NCI-H2171 treated with DMSO at 0.1 percent for 48 hours (cell line): ENCODE results near the gene NEURL2.
A peak's percentile ranks its signal among the peaks of the same experiment; 100 is the strongest.
"Not testable (repeated sequence)": the region's sequence is repeated elsewhere in the genome, so short reads cannot be mapped to it uniquely, and the experiment has no call there.

ENCODE experiments used
- DNase-seq: peaks from one replicate; lab custom pipeline; 2025; lab: John Stamatoyannopoulos, UW

The NEURL2 gene

GRCh38 chr20:45890985-45891983 lies at the start of gene NEURL2, which contains the start of gene CTSA:
Gene NEURL2, minus strand, starts transcription at chr20:45891208. Its CDS starts 217 bp downstream, at chr20:45890991.
Gene CTSA, plus strand, starts transcription at chr20:45891335. Its CDS starts 234 bp downstream, at chr20:45891569.
- peak; percentile 88 for DNase-seq

- no peak for DNase-seq
Observed at GRCh38 chr20:45940469-45940868, 49.5 kb upstream of the NEURL2 start.

- DNase-seq: no peak
Observed at GRCh38 chr20:45940053-45940452, 49.0 kb upstream of the NEURL2 start.

GRCh38 chr20:45938727-45939438 lies 47.9 kb upstream of the NEURL2 start:
- DNase-seq: no peak

- no peak for DNase-seq
Observed at GRCh38 chr20:45937765-45938164, 46.8 kb upstream of the NEURL2 start.

- DNase-seq: peak; percentile 65
Observed at GRCh38 chr20:45935416-45936046, 44.5 kb upstream of the NEURL2 start.

GRCh38 chr20:45934586-45935415 lies 43.8 kb upstream of the NEURL2 start, which contains the start of gene PCIF1:
Gene PCIF1, plus strand, starts transcription at chr20:45934683. Its CDS starts 4,317 bp downstream, at chr20:45939000.
- DNase-seq: peak; percentile 98

GRCh38 chr20:45934046-45934585 lies 43.1 kb upstream of the NEURL2 start:
- peak; percentile 92 for DNase-seq

- peak; percentile 89 for DNase-seq
Observed at GRCh38 chr20:45933266-45934045, 42.4 kb upstream of the NEURL2 start.

- DNase-seq: not testable (repeated sequence)
Observed at GRCh38 chr20:45931680-45932079, 40.7 kb upstream of the NEURL2 start.

GRCh38 chr20:45927071-45927878 lies 36.3 kb upstream of the NEURL2 start:
- no peak for DNase-seq

- DNase-seq: no peak
Observed at GRCh38 chr20:45926731-45927070, 35.7 kb upstream of the NEURL2 start.

- no peak for DNase-seq
Observed at GRCh38 chr20:45925821-45926506, 35.0 kb upstream of the NEURL2 start.

GRCh38 chr20:45924391-45925261 lies 33.6 kb upstream of the NEURL2 start:
- peak; percentile 20 for DNase-seq

- no peak for DNase-seq
Observed at GRCh38 chr20:45921337-45922189, 30.6 kb upstream of the NEURL2 start.

- no peak for DNase-seq
Observed at GRCh38 chr20:45920462-45921336, 29.7 kb upstream of the NEURL2 start.
